Nephron (organoid): Measurements from ENCODE around the gene PFKP.

Source experiments
- H3K27ac Mint-ChIP-seq, 3 experiments: 2 replicates each; pipeline ENCODE4 v1.8.0; 2020; ENCODE audit warnings: mixed read lengths in 3 of 3, mild to moderate bottlenecking in 2 of 3, moderate library complexity in 1 of 3
- H3K27me3 Mint-ChIP-seq: 2 replicates; pipeline ENCODE4 v1.8.0; 2021; ENCODE audit warnings: low read depth, mild to moderate bottlenecking, moderate library complexity, mixed read lengths
- H3K36me3 Mint-ChIP-seq: 2 replicates; pipeline ENCODE4 v1.8.0; 2020; ENCODE audit warnings: low read depth, mixed read lengths
- H3K4me1 Mint-ChIP-seq: 2 replicates; pipeline ENCODE4 v1.8.0; 2020; ENCODE audit warnings: mixed read lengths
- H3K4me3 Mint-ChIP-seq, 3 experiments: 2 replicates each; pipeline ENCODE4 v1.8.0; 2020; ENCODE audit warnings: mild to moderate bottlenecking in 3 of 3, mixed read lengths in 3 of 3, moderate library complexity in 2 of 3
- H3K9me3 Mint-ChIP-seq: 2 replicates; pipeline ENCODE4 v1.8.0; 2020; ENCODE audit warnings: mixed read lengths
- TF ChIP-seq, protein P1 (sequence below), 3 experiments: fragments of 200-600 bp; sonication (generic); IDR thresholded peaks; one replicate each; pipeline ENCODE4 v1.5.0; 2021; ENCODE audit warnings: antibody characterized with exemption in 3 of 3; ENCODE audit not compliant: unreplicated experiment in 3 of 3

The PFKP gene

GRCh38 chr10:3034616-3035015, 32.7 kb upstream of the PFKP start:
- Mint-ChIP-seq H3K27ac (no peak overlapping the region), H3K9me3 (peaks cover 13% of the 10 kb centered on the region), H3K27me3 (peaks cover 7% of the 10 kb centered on the region), H3K4me3 (no peak overlapping the region), H3K36me3 (no peaks in the 10 kb centered on the region), H3K4me1 (no peaks in the 10 kb centered on the region)
- TF ChIP-seq, protein P1, sequence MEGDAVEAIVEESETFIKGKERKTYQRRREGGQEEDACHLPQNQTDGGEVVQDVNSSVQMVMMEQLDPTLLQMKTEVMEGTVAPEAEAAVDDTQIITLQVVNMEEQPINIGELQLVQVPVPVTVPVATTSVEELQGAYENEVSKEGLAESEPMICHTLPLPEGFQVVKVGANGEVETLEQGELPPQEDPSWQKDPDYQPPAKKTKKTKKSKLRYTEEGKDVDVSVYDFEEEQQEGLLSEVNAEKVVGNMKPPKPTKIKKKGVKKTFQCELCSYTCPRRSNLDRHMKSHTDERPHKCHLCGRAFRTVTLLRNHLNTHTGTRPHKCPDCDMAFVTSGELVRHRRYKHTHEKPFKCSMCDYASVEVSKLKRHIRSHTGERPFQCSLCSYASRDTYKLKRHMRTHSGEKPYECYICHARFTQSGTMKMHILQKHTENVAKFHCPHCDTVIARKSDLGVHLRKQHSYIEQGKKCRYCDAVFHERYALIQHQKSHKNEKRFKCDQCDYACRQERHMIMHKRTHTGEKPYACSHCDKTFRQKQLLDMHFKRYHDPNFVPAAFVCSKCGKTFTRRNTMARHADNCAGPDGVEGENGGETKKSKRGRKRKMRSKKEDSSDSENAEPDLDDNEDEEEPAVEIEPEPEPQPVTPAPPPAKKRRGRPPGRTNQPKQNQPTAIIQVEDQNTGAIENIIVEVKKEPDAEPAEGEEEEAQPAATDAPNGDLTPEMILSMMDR (IDR thresholded peaks at IDR 0.05; ENCODE audit: unreplicated experiment in 3 of 3): no peak

- Mint-ChIP-seq H3K4me1 (no peaks in the 10 kb centered on the region), H3K9me3 (peaks cover 17% of the 10 kb centered on the region), H3K4me3 (no peak overlapping the region), H3K27me3 (peaks cover 11% of the 10 kb centered on the region), H3K27ac (no peak overlapping the region), H3K36me3 (peaks cover 2% of the 10 kb centered on the region)
- TF ChIP-seq, protein P1 (IDR thresholded peaks at IDR 0.05; ENCODE audit: unreplicated experiment in 3 of 3): no peak
These were observed 31.0 kb upstream of the PFKP start for GRCh38 chr10:3036155-3037021.

GRCh38 chr10:3037182-3037581, 30.2 kb upstream of the PFKP start:
- no peaks in the 10 kb centered on the region for H3K4me1 Mint-ChIP-seq
- H3K9me3 Mint-ChIP-seq: peaks cover 17% of the 10 kb centered on the region
- H3K27ac Mint-ChIP-seq: no peak overlapping the region
- peaks cover 5% of the 10 kb centered on the region for H3K36me3 Mint-ChIP-seq
- no peak overlapping the region for H3K4me3 Mint-ChIP-seq
- H3K27me3 Mint-ChIP-seq: peaks cover 4% of the 10 kb centered on the region
- TF ChIP-seq, protein P1 (IDR thresholded peaks at IDR 0.05; ENCODE audit: unreplicated experiment in 3 of 3): no peak

DNA sequence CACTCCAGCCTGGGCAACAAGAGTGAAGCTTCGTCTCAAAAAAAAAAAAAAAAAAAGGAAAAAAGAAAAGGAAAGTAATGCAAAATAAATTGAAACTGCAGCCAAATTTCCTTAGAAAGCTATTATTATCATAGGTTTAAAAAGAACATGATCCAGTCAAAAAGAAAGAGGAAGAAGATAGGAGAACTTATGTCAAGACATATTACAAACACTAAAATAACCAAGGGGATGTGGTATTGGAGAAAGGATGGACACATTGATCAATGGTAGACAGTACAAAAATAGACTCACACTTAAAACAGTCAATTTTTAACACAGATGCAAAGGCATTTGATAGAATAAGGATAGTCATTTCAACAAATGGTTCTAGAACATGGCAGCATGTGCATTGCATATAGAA, 27.3 kb upstream of the PFKP start:
- TF ChIP-seq, protein P1 (IDR thresholded peaks at IDR 0.05; ENCODE audit: unreplicated experiment in 3 of 3): no peak
- H3K9me3 Mint-ChIP-seq: peaks cover 17% of the 10 kb centered on the region
- H3K4me3 Mint-ChIP-seq: no peak overlapping the region
- H3K36me3 Mint-ChIP-seq: peaks cover 5% of the 10 kb centered on the region
- H3K27me3 Mint-ChIP-seq: peaks cover 4% of the 10 kb centered on the region
- H3K4me1 Mint-ChIP-seq: peaks cover 8% of the 10 kb centered on the region
- H3K27ac Mint-ChIP-seq: no peak overlapping the region

DNA sequence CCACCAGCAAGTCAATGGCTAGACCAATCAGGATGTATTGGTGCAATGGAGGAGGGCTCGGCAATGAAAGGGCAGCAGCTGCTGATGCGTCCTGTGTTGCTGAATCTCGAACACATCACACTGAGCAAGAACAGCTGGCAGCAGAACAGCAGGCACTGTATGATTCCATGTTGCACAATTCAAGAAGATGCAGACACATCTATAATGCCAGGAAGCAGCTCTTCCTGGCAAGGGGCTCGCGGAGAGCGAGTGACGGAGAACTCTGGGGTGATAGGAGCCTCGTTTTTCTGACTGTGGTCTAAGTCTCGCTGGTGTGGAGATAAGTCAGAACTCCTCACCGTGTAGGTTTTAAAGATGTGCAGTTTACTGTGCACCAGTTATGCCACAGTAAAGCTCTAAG, 24.8 kb upstream of the PFKP start:
- H3K36me3 Mint-ChIP-seq: peaks cover 5% of the 10 kb centered on the region
- peaks cover 12% of the 10 kb centered on the region for H3K9me3 Mint-ChIP-seq
- H3K4me3 Mint-ChIP-seq: no peak overlapping the region
- TF ChIP-seq, protein P1 (IDR thresholded peaks at IDR 0.05; ENCODE audit: unreplicated experiment in 3 of 3): no peak
- peaks cover 4% of the 10 kb centered on the region for H3K27me3 Mint-ChIP-seq
- peaks cover 26% of the 10 kb centered on the region for H3K4me1 Mint-ChIP-seq
- H3K27ac Mint-ChIP-seq: no peak overlapping the region
